C4-2B (cell line): ENCODE results near the gene ANKRD6.

ENCODE experiments used
- ZFX ChIP-seq: fragments of 450-650 bp; IDR thresholded peaks from 2 replicates; pipeline ENCODE4 v1.6.1; 2017
- TF ChIP-seq, protein P1 (sequence below): fragments of 450-650 bp; conservative IDR thresholded peaks from 2 replicates; pipeline ENCODE4 v1.5.1; 2017; ENCODE audit warnings: mild to moderate bottlenecking

DNA sequence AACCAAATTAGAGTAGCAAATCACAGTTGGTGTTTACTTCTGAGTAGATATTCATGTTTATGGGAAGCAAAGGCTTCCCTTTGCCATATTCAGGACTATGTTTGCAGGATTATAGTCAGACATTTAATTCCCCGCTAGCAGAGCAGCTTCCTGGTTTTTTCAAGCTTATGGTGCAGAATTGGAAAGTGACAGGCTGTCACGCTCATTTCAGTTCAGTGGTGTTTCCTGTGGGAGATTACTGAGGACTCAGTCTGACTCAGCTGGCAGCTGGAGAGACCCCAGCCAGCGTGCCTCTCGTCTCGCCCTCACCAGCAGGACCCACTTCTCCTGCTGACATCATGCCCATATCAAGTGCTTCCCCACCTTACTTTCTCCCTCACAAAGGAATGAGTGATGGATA is 120.5 kb downstream of the ANKRD6 start:
- TF ChIP-seq, protein P1, sequence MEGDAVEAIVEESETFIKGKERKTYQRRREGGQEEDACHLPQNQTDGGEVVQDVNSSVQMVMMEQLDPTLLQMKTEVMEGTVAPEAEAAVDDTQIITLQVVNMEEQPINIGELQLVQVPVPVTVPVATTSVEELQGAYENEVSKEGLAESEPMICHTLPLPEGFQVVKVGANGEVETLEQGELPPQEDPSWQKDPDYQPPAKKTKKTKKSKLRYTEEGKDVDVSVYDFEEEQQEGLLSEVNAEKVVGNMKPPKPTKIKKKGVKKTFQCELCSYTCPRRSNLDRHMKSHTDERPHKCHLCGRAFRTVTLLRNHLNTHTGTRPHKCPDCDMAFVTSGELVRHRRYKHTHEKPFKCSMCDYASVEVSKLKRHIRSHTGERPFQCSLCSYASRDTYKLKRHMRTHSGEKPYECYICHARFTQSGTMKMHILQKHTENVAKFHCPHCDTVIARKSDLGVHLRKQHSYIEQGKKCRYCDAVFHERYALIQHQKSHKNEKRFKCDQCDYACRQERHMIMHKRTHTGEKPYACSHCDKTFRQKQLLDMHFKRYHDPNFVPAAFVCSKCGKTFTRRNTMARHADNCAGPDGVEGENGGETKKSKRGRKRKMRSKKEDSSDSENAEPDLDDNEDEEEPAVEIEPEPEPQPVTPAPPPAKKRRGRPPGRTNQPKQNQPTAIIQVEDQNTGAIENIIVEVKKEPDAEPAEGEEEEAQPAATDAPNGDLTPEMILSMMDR, result no peak
- no peak for TF ChIP-seq ZFX
